HCT116 (cell line): ENCODE measurements around the gene TRMT61B. TPM values are rescaled to one million over a fixed set of nuclear protein-coding genes. Genes with fewer than 3 reads are reported as not detected.
A peak's percentile ranks its signal among the peaks of the same experiment; 100 is the strongest.

ENCODE experiments used
- ATAC-seq: fragments of 200-7000 bp; cut with Tn5 transposase; 2 replicates; pipeline ENCODE4 v1.9.1; 2020; ENCODE audit warnings: mild to moderate bottlenecking, moderate library complexity
- BruUV-seq: library from RNA; stranded (reverse); fragments of 400-500 nt; replicated peaks from 2 replicates; lab custom pipeline; 2021; lab: Mats Ljungman, UMichigan
- CTCF ChIA-PET: fragments of 300-600 bp; sonication (Branson Sonifier 250); formaldehyde crosslinking; loops from one replicate; lab custom pipeline; 2021; ENCODE audit warnings: antibody characterized with exemption; lab: Charles Lee
- POLR2A ChIA-PET: fragments of 300-600, 350-600 bp; sonication (Branson Sonifier 250); formaldehyde crosslinking; loops from one replicate; lab custom pipeline; 2021; ENCODE audit warnings: antibody characterized with exemption; lab: Charles Lee
- RAD21 ChIA-PET, 2 experiments: fragments of 300-600 bp; sonication (Branson Sonifier 250); formaldehyde crosslinking; loops; one replicate each; lab custom pipeline; 2023; ENCODE audit warnings: low total read pairs in 2 of 2; ENCODE audit not compliant: uncharacterized antibody in 2 of 2, unreplicated experiment in 2 of 2, low non-redundant PET in 1 of 2; lab: Charles Lee
- DNase-seq: peaks from one replicate; pipeline ENCODE4 v3.0.0-alpha.2; 2010; ENCODE audit warnings: low read depth, low spot score
- H2AFZ ChIP-seq: fragments of 200-600 bp; shearing (Covaris generic), sonication (generic); 2 replicates; pipeline ENCODE4 v1.6.1; 2017; ENCODE audit warnings: low read depth, mixed run types, mixed read lengths, antibody characterized with exemption, low read length; ENCODE audit not compliant: poor library complexity, severe bottlenecking
- H3K27ac ChIP-seq: 2 replicates; pipeline ENCODE4 v1.5.1; 2012; ENCODE audit warnings: low read depth, low read length
- H3K27me3 ChIP-seq: fragments of 200-600 bp; sonication (generic); 2 replicates; pipeline ENCODE4 v1.6.1; 2016; ENCODE audit warnings: mixed run types, low read length, mixed read lengths; ENCODE audit not compliant: insufficient read depth
- H3K36me3 ChIP-seq, 2 experiments: fragments of 200-500 bp in 1 of 2; fragments of 200-600 bp in 1 of 2; sonication (Bioruptor generic) in 1 of 2; sonication (generic) in 1 of 2; 2 replicates each; pipeline versions ENCODE4 v1.5.1 to v1.6.1; 2014 to 2016; ENCODE audit warnings: low read length in 2 of 2, inconsistent platforms in 1 of 2, mixed read lengths in 1 of 2, mixed run types in 1 of 2; ENCODE audit not compliant: insufficient read depth in 2 of 2, control insufficient read depth in 1 of 2
- H3K4me1 ChIP-seq, 2 experiments: fragments of 200-600 bp in 1 of 2; sonication (generic) in 1 of 2; 2 replicates each; pipeline versions ENCODE4 v1.5.1 to v1.6.1; 2012 to 2017; ENCODE audit warnings: low read length in 2 of 2, inconsistent platforms in 1 of 2, mild to moderate bottlenecking in 1 of 2, mixed read lengths in 1 of 2, mixed run types in 1 of 2, moderate library complexity in 1 of 2; ENCODE audit not compliant: insufficient read depth in 2 of 2, control insufficient read depth in 1 of 2
- H3K4me2 ChIP-seq: fragments of 200-600 bp; sonication (generic); 2 replicates; pipeline ENCODE4 v1.6.1; 2017; ENCODE audit warnings: mixed run types, low read length, mixed read lengths
- H3K4me3 ChIP-seq, 2 experiments: fragments of 200-600 bp in 1 of 2; sonication (generic) in 1 of 2; replicated peaks in 1 of 2; 2 replicates each; pipeline ENCODE4 v1.5.1; 2011 to 2016; ENCODE audit warnings: low read length in 2 of 2, control low read depth in 1 of 2, low read depth in 1 of 2, mild to moderate bottlenecking in 1 of 2, mixed read lengths in 1 of 2, mixed run types in 1 of 2
- H3K79me2 ChIP-seq: fragments of 200-600 bp; sonication (generic); 2 replicates; pipeline ENCODE4 v1.6.1; 2017; ENCODE audit warnings: mild to moderate bottlenecking, mixed run types, low read length, moderate library complexity, mixed read lengths; ENCODE audit not compliant: insufficient read depth
- H3K9ac ChIP-seq: fragments of 200-600 bp; sonication (generic); 2 replicates; pipeline ENCODE4 v1.6.1; 2016; ENCODE audit warnings: low read length, mixed read lengths
- H3K9me2 ChIP-seq: fragments of 200-600 bp; sonication (generic), shearing (Covaris generic); 2 replicates; pipeline ENCODE4 v1.6.1; 2017; ENCODE audit warnings: mixed run types, mild to moderate bottlenecking, moderate library complexity; ENCODE audit not compliant: insufficient read depth
- H3K9me3 ChIP-seq, 2 experiments: fragments of 200-500 bp in 1 of 2; fragments of 200-600 bp in 1 of 2; sonication (Bioruptor generic) in 1 of 2; sonication (generic) in 1 of 2; 2 replicates each; pipeline ENCODE4 v1.6.1; 2014 to 2017; ENCODE audit warnings: low read length in 2 of 2, mixed read lengths in 2 of 2, inconsistent platforms in 1 of 2, low read depth in 1 of 2, mild to moderate bottlenecking in 1 of 2, mixed run types in 1 of 2, moderate library complexity in 1 of 2; ENCODE audit not compliant: control insufficient read depth in 1 of 2, insufficient read depth in 1 of 2
- H4K20me1 ChIP-seq: fragments of 200-600 bp; sonication (generic), shearing (Covaris generic); 2 replicates; pipeline ENCODE4 v1.6.1; 2017; ENCODE audit warnings: mixed run types, mild to moderate bottlenecking, moderate library complexity; ENCODE audit not compliant: insufficient read depth
- CBX3 ChIP-seq: IDR thresholded peaks from 2 replicates; pipeline ENCODE4 v1.6.1; 2012; ENCODE audit warnings: low read depth
- CEBPB ChIP-seq: IDR thresholded peaks from 2 replicates; pipeline ENCODE4 v1.6.1; 2012; ENCODE audit warnings: low read depth
- EGR1 ChIP-seq: IDR thresholded peaks from 2 replicates; pipeline ENCODE4 v1.6.1; 2012; ENCODE audit warnings: low read depth
- ELF1 ChIP-seq: IDR thresholded peaks from 2 replicates; pipeline ENCODE4 v1.6.1; 2012; ENCODE audit warnings: low read depth, borderline replicate concordance
- FOSL1 ChIP-seq: IDR thresholded peaks from 2 replicates; pipeline ENCODE4 v1.6.1; 2012; ENCODE audit warnings: low read depth
- JUND ChIP-seq: IDR thresholded peaks from 2 replicates; pipeline ENCODE4 v1.6.1; 2012
- POLR2A ChIP-seq: IDR thresholded peaks from 2 replicates; pipeline ENCODE4 v1.7.0; 2011; ENCODE audit warnings: borderline replicate concordance; ENCODE audit not compliant: insufficient read depth, insufficient read length; ENCODE audit errors: extremely low read depth
- SIN3A ChIP-seq: IDR thresholded peaks from 2 replicates; pipeline ENCODE4 v1.6.1; 2012; ENCODE audit warnings: low read depth
- ZBTB33 ChIP-seq: IDR thresholded peaks from 2 replicates; pipeline ENCODE4 v1.6.1; 2011; ENCODE audit warnings: mild to moderate bottlenecking, low read length, moderate library complexity; ENCODE audit not compliant: insufficient replicate concordance; ENCODE audit errors: extremely low read depth
- ZFX ChIP-seq: fragments of 450-650 bp; IDR thresholded peaks from 2 replicates; pipeline ENCODE4 v1.6.1; 2017
- ZNF274 ChIP-seq: fragments of 200-500 bp; sonication (Bioruptor generic); IDR thresholded peaks from 2 replicates; pipeline ENCODE4 v1.6.1; 2014; ENCODE audit warnings: mild to moderate bottlenecking, low read depth, low read length, inconsistent platforms
- intact Hi-C: fragments of 100-400 bp; cut with micrococcal nuclease; formaldehyde crosslinking; loops from 2 replicates; pipeline ENCODE4 v1.10.0; 2022
- total RNA-seq: library from RNA; stranded (reverse); gene quantifications from one replicate; pipeline ENCODE4 v1.2.1, GENCODE V29; 2021; ENCODE audit not compliant: unreplicated experiment

The TRMT61B gene
- total RNA-seq, 1 experiment from 2014 or later = 12.8 TPM

- TF ChIP-seq ZBTB33 = peak; percentile 43
- TF ChIP-seq ZNF274 = no peak
- peak; percentile 89 for TF ChIP-seq POLR2A
- TF ChIP-seq CEBPB = no peak; the same call in 1 of the 2 replicates
Measured at GRCh38 chr2:28870146-28870891, at the start of gene TRMT61B (continued).

- ChIA-PET POLR2A (no interaction called here), RAD21 (no interaction called here)
- BruUV-seq = no TSS peak
Measured at GRCh38 chr2:28915939-28916338, 45.8 kb upstream of the TRMT61B start.

More at GRCh38 chr2:28915939-28916338, 45.8 kb upstream of the TRMT61B start:
- H2AFZ ChIP-seq = no peak overlapping the region
- H3K4me3 ChIP-seq = no peak overlapping the region
- intact Hi-C loops = no loop called here
- DNase-seq (no peak), ATAC-seq (no peak)
- peaks cover 33% of the 10 kb centered on the region; the same call in 1 of the 2 replicates for H4K20me1 ChIP-seq
- H3K36me3 ChIP-seq = peaks cover 56 to 57% of the 10 kb centered on the region in 2 experiments
- CTCF ChIA-PET = interaction anchor here (0.6 kb wide), 1 partner anchor 349 kb away, joined by 5 read pairs; no protein-coding TSS in a partner anchor
- no peak overlapping the region for H3K4me2 ChIP-seq
- H3K79me2 ChIP-seq = peaks cover 100% of the 10 kb centered on the region
- no peaks in the 10 kb centered on the region for H3K9me2 ChIP-seq
- H3K9ac ChIP-seq = no peak overlapping the region
- no peaks in the 10 kb centered on the region for H3K27me3 ChIP-seq
- no peaks in the 10 kb centered on the region for H3K9me3 ChIP-seq
- H3K27ac ChIP-seq = no peak overlapping the region
- H3K4me1 ChIP-seq = no peaks in the 10 kb centered on the region
- TF ChIP-seq SIN3A = no peak
- no peak for TF ChIP-seq ZBTB33
- no peak for TF ChIP-seq ZNF274
- no peak for TF ChIP-seq FOSL1
- no peak for TF ChIP-seq JUND
- TF ChIP-seq EGR1 = no peak
- no peak for TF ChIP-seq POLR2A
- TF ChIP-seq CBX3 = no peak
- TF ChIP-seq ZFX = no peak
- TF ChIP-seq CEBPB = no peak
- no peak for TF ChIP-seq ELF1
- TF ChIP-seq, all 23 proteins: peak for 0
